Fibroblast of pulmonary artery (primary cell): ENCODE data around the gene FHOD1.

Source experiments
- DNase-seq: peaks from one replicate; pipeline ENCODE4 v3.0.0-alpha.2; 2010; ENCODE audit warnings: low read depth
- H3K4me3 ChIP-seq: replicated peaks from 2 replicates; pipeline ENCODE4 v1.5.1; 2011; ENCODE audit warnings: low read depth, mild to moderate bottlenecking, control low read depth, low read length, moderate library complexity
- CTCF ChIP-seq: IDR thresholded peaks from 2 replicates; pipeline ENCODE4 v1.5.1; 2011; ENCODE audit warnings: mild to moderate bottlenecking, control low read depth, low read length, inconsistent platforms; ENCODE audit errors: missing control alignments

The FHOD1 gene

GRCh38 chr16:67211674-67212073 is 35.6 kb downstream of the FHOD1 start:
- no peak overlapping the region for H3K4me3 ChIP-seq
- DNase-seq = no peak
- TF ChIP-seq CTCF = no peak

- TF ChIP-seq CTCF = no peak
- DNase-seq = no peak
These were observed 37.0 kb downstream of the FHOD1 start for GRCh38 chr16:67210069-67210937.

GRCh38 chr16:67209565-67209964 is 37.7 kb downstream of the FHOD1 start:
- no peak for TF ChIP-seq CTCF
- DNase-seq = no peak
- no peak overlapping the region for H3K4me3 ChIP-seq

More at GRCh38 chr16:67210069-67210937, 37.0 kb downstream of the FHOD1 start:
- H3K4me3 ChIP-seq = no peak overlapping the region

GRCh38 chr16:67208154-67208896 is 39.0 kb downstream of the FHOD1 start:
- no peak for DNase-seq
- no peak for TF ChIP-seq CTCF
- H3K4me3 ChIP-seq = no peak overlapping the region

- TF ChIP-seq CTCF = no peak
- DNase-seq = no peak
- no peak overlapping the region for H3K4me3 ChIP-seq
These were observed 39.8 kb downstream of the FHOD1 start for GRCh38 chr16:67207249-67208091.

- TF ChIP-seq CTCF = no peak
- no peak for DNase-seq
- no peak overlapping the region for H3K4me3 ChIP-seq
These were observed 40.4 kb downstream of the FHOD1 start for GRCh38 chr16:67206838-67207248.
